Embryonic facial prominence (tissue), 1 donor: ENCODE data around the gene PGGHG.
"Not testable (repeated sequence)": the region's sequence is repeated elsewhere in the genome, so short reads cannot be mapped to it uniquely, and the experiment has no call there.

Source experiments
- DNase-seq: peaks from one replicate; pipeline ENCODE4 v3.0.0-alpha.2; 2016; ENCODE audit errors: extremely low spot score

The PGGHG gene

GRCh38 chr11:288478-289397 lies at the start of gene PGGHG:
PGGHG (plus strand) TSS chr11:289126; CDS start chr11:289817, 691 bp downstream.
- DNase-seq, result no peak

DNA sequence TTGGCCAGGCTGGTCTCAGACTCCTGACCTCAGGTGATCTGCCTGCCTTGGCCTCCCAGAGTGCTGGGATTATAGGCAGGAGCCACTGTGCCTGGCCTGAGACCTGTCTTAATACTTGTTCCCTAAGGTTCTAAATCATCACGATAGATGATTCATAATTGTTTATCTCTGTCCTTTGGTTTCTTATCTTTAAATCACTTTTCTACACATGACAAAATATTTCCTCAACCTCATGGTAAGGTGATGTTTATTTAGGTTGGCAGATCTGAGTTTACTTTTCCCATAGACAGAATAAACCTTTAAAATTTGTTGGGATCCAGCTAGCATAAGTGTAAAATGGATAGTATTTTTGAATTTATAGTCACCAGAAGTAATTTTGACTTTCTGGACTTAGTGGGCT lies 48.6 kb upstream of the PGGHG start:
- DNase-seq, result no peak

GRCh38 chr11:241634-242033 lies 47.3 kb upstream of the PGGHG start:
- DNase-seq, result no peak

DNA sequence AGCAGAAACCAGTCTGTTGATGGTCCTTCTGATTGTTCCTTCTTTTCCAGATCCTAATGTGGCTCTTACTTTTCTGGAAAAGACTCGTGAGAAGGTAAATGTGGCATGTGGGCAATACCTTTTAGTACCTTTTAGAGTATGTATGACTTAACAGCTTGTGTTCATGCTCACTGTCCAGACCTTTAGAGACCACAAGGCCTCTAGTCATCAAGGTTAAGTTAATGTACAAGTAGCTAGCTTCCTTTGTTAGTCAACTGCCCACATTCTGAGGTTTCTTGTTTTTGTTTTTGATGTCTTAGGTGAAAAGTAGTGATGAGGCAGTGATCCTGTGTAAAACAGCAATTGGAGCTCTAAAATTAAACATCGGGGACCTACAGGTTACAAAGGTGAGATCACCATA lies 44.5 kb upstream of the PGGHG start:
- DNase-seq, result no peak

DNA sequence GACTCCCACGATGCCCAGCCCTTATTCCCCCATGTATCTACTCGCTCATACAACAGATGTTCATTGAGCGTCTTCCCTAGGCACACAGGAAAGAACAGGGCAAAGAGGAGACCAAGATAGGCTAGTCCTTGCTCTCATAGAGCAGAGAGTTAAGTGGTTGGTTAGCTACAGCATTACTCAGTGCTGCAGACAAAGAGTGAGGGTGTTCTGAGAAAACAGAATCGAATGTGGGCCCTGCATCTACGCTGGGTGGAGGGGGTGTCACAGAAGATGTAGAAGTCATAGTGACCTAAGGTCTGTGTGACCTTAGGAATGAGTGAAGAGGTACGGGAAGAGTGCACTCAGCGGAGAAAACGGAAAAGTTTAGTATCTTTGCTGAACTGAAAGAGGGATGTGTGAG lies 39.9 kb upstream of the PGGHG start:
- no peak for DNase-seq

DNA sequence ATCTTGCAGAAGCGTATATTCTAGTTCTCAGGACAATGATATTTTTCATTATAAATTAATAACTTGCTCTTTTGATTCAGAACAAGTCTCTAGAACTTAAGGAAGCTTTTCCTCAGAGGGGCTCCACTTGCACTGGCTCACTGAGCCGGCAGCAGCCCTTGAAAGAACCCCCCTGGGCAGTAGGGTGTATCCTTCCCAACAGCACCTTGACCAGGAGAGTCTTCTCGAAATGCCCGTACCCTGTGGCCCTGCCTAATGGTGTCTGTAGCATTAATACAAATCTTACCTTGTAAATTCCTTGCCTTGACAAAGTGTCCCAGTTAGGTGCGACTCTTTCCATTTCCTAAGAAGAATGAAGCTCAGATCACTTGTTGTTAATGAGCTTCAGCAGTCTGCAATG lies 38.7 kb upstream of the PGGHG start:
- DNase-seq, result no peak

GRCh38 chr11:250740-251299 lies 38.1 kb upstream of the PGGHG start:
- DNase-seq, result no peak

GRCh38 chr11:251550-251949 lies 37.4 kb upstream of the PGGHG start:
- DNase-seq, result no peak

- no peak for DNase-seq
Observed at GRCh38 chr11:252666-253065, 36.3 kb upstream of the PGGHG start.

GRCh38 chr11:253160-253885 lies 35.6 kb upstream of the PGGHG start:
- no peak for DNase-seq

GRCh38 chr11:253886-254270 lies 35.0 kb upstream of the PGGHG start:
- DNase-seq, result no peak

GRCh38 chr11:255176-255575 lies 33.8 kb upstream of the PGGHG start:
- DNase-seq, result no peak

DNA sequence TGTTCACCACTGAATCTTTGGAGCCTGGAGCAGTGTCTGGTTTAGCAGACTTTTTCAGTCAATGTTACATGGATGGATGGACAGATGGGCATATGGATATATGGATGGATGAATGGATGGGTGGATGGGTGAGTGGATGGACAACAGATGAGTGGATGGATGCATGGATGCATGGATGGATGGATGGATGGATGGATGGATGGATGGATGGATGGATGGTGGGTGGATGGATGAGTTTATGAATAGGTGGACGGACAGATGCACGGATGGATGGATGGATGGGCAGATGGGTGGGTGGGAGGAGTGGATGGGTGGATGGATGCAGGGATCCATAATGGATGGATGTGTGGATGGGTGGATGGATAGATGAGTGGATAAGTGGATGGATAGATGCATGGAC lies 33.1 kb upstream of the PGGHG start:
- no peak for DNase-seq

DNA sequence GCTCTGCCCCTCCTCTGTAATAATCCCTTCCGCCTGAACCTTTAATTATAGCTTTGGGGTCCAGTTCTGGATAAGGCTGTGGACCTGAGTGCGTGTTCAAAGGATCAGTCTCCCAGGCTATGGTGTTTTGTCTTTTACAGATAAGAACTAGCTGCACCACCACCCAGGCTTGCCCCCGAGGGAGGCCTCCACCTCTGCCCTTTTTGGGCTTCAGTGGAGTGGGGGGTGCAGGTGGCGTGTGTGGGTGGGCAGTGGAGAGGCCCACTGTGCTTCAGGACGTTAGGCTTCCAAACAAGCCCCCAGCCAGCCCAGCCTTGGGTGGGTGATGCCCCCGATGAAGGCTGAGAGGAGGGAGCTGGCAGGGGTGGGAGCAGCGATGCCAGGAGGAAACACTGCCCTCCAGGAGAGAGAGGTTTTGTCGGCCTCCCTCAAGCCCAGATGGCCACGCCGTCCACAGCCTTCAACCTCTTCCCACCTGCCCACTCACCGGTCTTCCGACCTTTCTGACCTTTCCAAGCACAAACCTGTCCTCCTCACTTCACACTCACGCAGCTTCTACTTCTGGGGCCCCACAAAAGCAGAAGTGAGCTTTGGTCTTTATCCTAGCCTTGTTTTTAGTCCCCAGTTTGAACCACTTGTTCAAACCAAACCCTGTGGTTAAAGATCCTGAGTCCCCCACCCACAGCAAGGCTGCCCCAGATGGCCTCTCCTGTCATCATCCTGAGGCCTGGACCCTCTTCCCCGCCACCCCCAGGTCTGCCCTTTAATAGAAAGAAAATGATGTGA lies 31.8 kb upstream of the PGGHG start:
- no peak for DNase-seq

DNA sequence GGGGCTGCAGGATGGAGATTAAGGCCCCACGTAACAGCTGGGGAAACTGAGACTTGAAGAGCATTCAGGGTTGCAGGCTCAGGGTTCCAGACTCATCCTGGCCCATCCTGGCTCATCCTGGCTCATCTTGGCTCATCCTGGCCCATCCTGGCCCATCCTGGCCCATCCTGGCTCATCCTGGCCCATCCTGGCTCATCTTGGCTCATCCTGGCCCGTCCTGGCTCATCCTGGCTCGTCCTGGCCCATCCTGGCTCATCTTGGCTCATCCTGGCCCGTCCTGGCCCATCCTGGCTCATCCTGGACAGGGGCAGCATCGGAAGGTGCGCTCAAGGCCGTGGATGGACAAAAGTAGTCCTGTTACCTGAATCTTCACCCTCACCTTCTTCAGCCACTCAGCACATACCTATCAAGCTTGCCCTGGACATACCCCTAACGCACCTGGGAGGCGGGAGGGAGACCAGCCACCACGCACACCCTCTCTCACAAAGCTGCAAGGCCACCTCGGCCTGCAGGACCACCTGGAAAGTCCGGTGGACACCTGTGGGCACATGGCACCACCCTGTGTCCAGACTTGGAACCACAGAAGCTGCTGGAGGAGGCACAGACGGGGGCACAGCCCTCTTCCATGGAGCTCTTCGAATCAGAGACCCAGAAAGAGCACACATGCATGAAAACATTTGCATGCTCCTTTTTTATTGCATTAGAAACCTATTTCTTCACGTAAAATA lies 31.0 kb upstream of the PGGHG start:
- DNase-seq, result no peak

DNA sequence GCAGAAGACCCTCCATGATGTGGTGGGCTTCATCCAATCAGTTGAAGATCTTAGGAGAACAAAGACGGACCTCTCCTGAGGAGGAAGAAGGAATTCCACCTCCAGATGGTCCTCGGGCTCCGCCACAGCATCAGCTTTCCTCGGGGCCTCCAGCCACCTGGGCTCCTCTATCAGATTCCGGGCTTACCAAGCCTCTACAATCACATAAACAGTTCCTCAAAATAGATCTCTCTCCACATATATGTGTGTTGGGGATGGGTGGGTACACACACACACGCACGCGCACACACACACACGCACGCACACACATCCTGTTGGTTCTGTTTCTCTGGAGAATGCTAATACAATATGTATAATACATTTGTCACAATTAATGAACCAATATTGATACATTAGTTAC lies 29.5 kb upstream of the PGGHG start:
- no peak for DNase-seq

DNA sequence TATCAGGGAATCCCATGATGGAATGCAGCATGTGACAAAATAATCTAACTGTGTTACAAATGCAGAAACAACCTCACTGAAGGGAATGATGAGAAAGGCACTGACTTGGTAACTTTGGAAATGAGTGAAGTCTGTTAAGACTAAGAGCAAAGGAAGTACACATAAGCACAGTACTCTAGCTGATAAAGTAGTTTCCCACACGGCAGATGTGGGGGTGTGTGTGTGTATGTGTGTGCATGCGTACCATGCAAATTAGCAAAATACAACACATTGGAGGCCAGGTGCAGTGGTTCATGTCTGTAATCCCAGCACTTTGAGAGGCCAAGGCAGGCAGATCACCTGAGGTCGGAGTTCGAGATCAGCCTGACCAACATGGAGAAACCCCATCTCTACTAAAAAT lies 27.3 kb upstream of the PGGHG start:
- no peak for DNase-seq

DNA sequence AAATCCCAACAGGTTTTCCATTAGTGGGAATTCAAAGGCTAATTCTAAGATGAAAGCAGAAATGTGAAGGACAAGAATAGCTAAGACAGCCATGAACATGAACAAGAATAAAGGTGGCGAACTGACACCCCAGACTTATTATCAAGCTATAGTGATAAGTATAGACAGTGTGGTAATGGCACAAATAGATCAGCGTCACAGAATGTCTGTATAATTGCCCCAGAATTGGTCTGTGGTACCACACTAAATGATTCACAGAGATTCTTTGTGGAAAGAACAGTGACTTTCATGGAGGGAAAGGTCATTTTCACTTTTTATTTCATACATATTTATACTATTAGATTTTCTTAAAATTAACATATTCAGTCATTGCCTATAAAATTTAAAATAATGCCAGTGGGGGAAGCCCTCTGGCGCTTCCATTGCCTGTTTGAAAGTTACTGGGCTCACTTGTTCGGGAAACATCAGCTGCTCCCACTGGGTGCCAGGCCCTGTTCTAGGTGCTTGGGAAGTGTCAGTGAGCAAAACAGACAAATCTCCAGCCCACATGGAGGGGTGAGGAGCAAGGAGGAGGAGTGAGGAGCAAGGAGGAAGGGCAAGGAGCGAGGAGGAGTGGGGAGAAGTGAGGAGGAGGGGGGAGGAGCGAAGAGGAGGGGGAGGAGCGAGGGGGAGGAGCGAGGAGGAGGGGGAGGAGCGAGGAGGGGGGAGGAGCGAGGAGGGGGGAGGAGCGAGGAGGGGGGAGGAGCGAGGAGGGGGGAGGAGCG lies 22.1 kb upstream of the PGGHG start:
- no peak for DNase-seq

DNA sequence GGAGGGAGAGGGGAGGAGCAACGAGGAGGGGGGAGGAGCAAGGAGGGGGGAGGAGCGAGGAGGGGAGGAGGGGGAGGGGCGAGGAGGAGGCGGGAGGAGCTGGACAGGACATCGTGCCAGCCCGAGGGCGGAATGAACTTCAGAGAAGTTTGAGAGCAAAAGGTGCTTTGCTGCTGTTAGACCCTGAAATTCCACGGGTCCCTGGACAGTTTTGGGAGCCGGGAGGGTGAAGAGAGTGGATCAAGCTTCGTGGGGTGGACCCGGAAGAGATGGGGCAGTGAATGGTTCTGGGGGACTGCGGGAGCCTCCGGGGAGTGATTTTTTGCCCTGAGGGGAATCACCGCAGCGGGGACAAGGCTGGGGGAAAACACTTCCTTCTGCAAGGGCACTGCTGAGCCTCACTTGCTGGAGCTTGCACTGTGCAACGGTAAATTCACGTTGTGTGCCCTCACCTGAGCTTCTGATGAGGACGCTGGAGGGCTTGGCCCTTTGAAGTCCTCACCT lies 21.4 kb upstream of the PGGHG start:
- no peak for DNase-seq

DNA sequence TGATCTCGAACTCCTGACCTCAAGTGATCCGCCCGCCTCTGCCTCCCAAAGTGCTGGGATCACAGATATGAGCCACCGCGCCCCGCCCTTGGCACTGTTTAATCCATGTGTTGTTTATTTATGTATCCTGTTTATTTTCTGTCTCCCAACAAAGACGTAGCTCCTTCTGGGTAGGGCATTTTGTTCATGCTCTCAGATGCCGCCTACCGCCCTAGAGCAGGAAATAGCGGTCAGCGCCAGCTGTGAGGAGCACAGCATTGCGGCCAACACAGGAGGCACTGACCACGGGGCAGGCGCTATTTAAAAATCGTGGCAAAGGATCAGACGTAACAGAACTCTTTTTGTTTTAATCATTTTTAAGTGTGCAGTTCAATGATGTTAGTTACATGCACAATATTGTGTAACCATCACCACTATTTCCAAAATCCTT lies 20.2 kb upstream of the PGGHG start:
- DNase-seq, result not testable (repeated sequence)
